OCI-LY1 (cell line): ENCODE measurements around the gene CTSK.

Experiments used
- H2AFZ ChIP-seq: fragments of 200-600 bp; sonication (generic), shearing (Covaris generic); 2 replicates; pipeline ENCODE4 v1.6.0; 2014; ENCODE audit warnings: antibody characterized with exemption, mild to moderate bottlenecking, low read length
- H3F3A ChIP-seq: fragments of 200-600 bp; sonication (generic), shearing (Covaris generic); 2 replicates; pipeline ENCODE4 v1.6.0; 2014; ENCODE audit warnings: mild to moderate bottlenecking, antibody characterized with exemption, low read length, moderate library complexity; ENCODE audit not compliant: insufficient read depth
- H3K27ac ChIP-seq: fragments of 200-600 bp; sonication (generic); 2 replicates; pipeline ENCODE4 v1.5.1; 2014; ENCODE audit warnings: low read length, mixed run types, mild to moderate bottlenecking, low read depth; ENCODE audit not compliant: poor library complexity, severe bottlenecking
- H3K27me3 ChIP-seq: fragments of 200-600 bp; sonication (generic); 2 replicates; pipeline ENCODE4 v1.6.0; 2014; ENCODE audit warnings: antibody characterized with exemption, mild to moderate bottlenecking, low read length, moderate library complexity; ENCODE audit not compliant: insufficient read depth
- H3K36me3 ChIP-seq: fragments of 200-600 bp; sonication (generic); 2 replicates; pipeline ENCODE4 v1.6.1; 2014; ENCODE audit warnings: mild to moderate bottlenecking, antibody characterized with exemption, low read length, moderate library complexity, mixed read lengths; ENCODE audit not compliant: insufficient read depth
- H3K4me1 ChIP-seq: fragments of 200-600 bp; sonication (generic); 2 replicates; pipeline ENCODE4 v1.5.1; 2014; ENCODE audit warnings: mild to moderate bottlenecking, low read length, moderate library complexity; ENCODE audit not compliant: insufficient read depth, severe bottlenecking
- H3K4me2 ChIP-seq: fragments of 200-600 bp; sonication (generic), shearing (Covaris generic); 2 replicates; pipeline ENCODE4 v1.6.1; 2014; ENCODE audit warnings: low read length
- H3K4me3 ChIP-seq: fragments of 200-600 bp; sonication (generic); 2 replicates; pipeline ENCODE4 v1.5.1; 2014; ENCODE audit warnings: low read length, low read depth, mild to moderate bottlenecking, mixed read lengths; ENCODE audit not compliant: poor library complexity, severe bottlenecking
- H3K79me2 ChIP-seq: fragments of 200-600 bp; shearing (Covaris generic); 2 replicates; pipeline ENCODE4 v1.6.1; 2016; ENCODE audit warnings: mixed run types, low read length, mixed read lengths; ENCODE audit not compliant: insufficient read depth
- H3K9ac ChIP-seq: fragments of 200-600 bp; sonication (generic), shearing (Covaris generic); 2 replicates; pipeline ENCODE4 v1.6.1; 2014; ENCODE audit warnings: mild to moderate bottlenecking, low read length, mixed read lengths
- H3K9me2 ChIP-seq: fragments of 200-600 bp; sonication (generic), shearing (Covaris generic); 2 replicates; pipeline ENCODE4 v1.6.1; 2014; ENCODE audit warnings: low read depth, mild to moderate bottlenecking, low read length, mixed read lengths
- H3K9me3 ChIP-seq: fragments of 200-600 bp; shearing (Covaris generic); 2 replicates; pipeline ENCODE4 v1.6.1; 2014; ENCODE audit warnings: low read length, mixed read lengths
- H4K20me1 ChIP-seq: fragments of 200-600 bp; sonication (generic), shearing (Covaris generic); 2 replicates; pipeline ENCODE4 v1.6.0; 2016; ENCODE audit warnings: mild to moderate bottlenecking, low read length; ENCODE audit not compliant: insufficient read depth
- CTCF ChIP-seq: fragments of 200-600 bp; sonication (generic), shearing (Covaris generic); IDR thresholded peaks from 2 replicates; pipeline ENCODE4 v1.5.1; 2017; ENCODE audit warnings: mild to moderate bottlenecking, antibody characterized with exemption, low read length, moderate library complexity, mixed read lengths
- EZH2 ChIP-seq: fragments of 200-600 bp; sonication (generic), shearing (Covaris generic); IDR thresholded peaks from 2 replicates; pipeline ENCODE4 v1.8.0; 2017; ENCODE audit warnings: borderline replicate concordance, mixed run types, mild to moderate bottlenecking, antibody characterized with exemption, low read length, moderate library complexity, mixed read lengths

CTSK gene

GRCh38 chr1:150749720-150750311 is 58.2 kb downstream of the CTSK start:
- no peaks in the 10 kb centered on the region for H3K4me1 ChIP-seq
- TF ChIP-seq EZH2 (no peak), CTCF (no peak)
- no peaks in the 10 kb centered on the region for H3F3A ChIP-seq
- no peak overlapping the region for H3K4me2 ChIP-seq
- no peaks in the 10 kb centered on the region for H3K9me3 ChIP-seq
- no peaks in the 10 kb centered on the region for H3K9me2 ChIP-seq
- H3K27me3 ChIP-seq = no peaks in the 10 kb centered on the region
- H3K4me3 ChIP-seq = no peak overlapping the region
- no peaks in the 10 kb centered on the region for H3K79me2 ChIP-seq
- H2AFZ ChIP-seq = no peak overlapping the region
- peaks cover 84% of the 10 kb centered on the region for H3K36me3 ChIP-seq
- no peaks in the 10 kb centered on the region for H4K20me1 ChIP-seq
- no peak overlapping the region for H3K27ac ChIP-seq
- no peak overlapping the region for H3K9ac ChIP-seq

GRCh38 chr1:150748878-150749719 is 59.0 kb downstream of the CTSK start:
- peaks cover 81% of the 10 kb centered on the region for H3K36me3 ChIP-seq
- H3K27ac ChIP-seq = no peak overlapping the region
- TF ChIP-seq EZH2 (no peak), CTCF (no peak)
- no peaks in the 10 kb centered on the region for H3K79me2 ChIP-seq
- H3K9ac ChIP-seq = no peak overlapping the region
- no peaks in the 10 kb centered on the region for H3F3A ChIP-seq
- H3K9me2 ChIP-seq = no peaks in the 10 kb centered on the region
- no peaks in the 10 kb centered on the region for H3K4me1 ChIP-seq
- no peaks in the 10 kb centered on the region for H4K20me1 ChIP-seq
- no peak overlapping the region for H2AFZ ChIP-seq
- H3K9me3 ChIP-seq = no peaks in the 10 kb centered on the region
- H3K27me3 ChIP-seq = no peaks in the 10 kb centered on the region
- H3K4me2 ChIP-seq = no peak overlapping the region
- no peak overlapping the region for H3K4me3 ChIP-seq
